Fibroblast of skin of left quadriceps (primary cell): Measurements from ENCODE around the gene FGFRL1.

Experiments
- DNase-seq, 2 experiments: peaks; one replicate each; pipeline ENCODE4 v3.0.0-alpha.2; 2013; ENCODE audit warnings: low read depth in 2 of 2

FGFRL1 gene

DNA sequence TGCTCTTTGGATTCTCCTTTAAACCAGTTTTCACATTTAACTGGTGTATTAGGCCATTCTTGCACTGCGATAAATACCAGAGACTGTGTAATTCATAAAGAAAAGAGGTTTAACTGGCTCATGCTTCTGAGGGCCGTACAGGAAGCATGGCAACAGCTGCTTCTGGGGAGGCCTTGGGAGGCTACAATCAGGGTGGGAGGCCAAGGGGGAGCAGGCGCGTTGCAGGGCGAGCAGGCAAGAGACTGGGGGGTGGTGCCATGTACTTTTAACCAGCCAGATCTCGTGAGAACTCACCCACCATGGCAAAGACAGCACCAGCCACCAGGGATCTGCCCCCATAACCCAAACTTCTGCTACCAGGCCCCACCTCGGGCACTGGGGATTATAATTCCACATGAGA, 63.8 kb downstream of the FGFRL1 start:
- no peak for DNase-seq

DNA sequence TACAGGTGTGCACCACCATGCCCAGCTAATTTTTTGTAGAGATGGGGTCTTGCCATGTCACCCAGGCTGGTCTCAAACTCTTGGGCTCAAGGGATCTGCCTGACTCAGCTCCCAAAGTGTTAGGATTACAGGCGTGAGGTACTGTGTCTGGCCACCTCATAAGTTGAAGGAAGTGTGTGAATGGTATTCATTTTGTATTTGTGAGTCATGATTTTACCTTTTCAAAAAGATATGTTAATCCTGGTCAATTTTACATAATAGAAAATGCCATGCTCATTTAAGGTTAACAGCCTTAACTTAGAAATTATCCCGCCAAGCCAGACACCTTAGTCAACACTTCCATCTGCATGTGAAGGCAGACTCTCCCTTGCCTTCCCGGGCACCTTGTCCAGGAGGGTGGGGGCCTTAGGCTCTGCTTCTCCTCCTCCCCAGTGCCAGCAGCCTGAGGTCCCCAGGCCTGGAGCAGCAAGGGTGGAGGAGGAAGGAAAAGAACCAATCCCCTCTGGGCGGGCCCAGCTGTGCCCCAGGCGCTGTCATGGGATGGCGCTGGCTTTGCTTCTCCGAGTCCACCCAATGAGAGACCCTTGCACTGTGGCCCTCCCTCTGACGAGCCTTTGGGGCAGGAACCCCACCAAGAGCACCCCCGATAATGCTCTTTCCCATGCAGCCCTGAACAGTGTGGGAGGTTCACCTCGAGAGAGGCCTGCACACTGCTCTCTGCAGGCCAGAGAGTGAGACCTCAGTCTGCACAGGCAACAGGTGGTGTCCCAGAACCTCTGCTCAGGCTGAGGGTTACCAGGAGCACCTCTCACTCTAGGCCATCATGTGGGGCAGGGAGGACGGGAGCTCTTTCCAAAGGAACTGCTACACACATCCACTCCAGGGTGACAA, 64.6 kb downstream of the FGFRL1 start:
- DNase-seq, result no peak
